Large intestine (tissue), 12 donors: ENCODE results near the gene ZNF607. TPM values are rescaled to one million over a fixed set of nuclear protein-coding genes. Genes with fewer than 3 reads are reported as not detected.
"Not testable (repeated sequence)": the region's sequence is repeated elsewhere in the genome, so short reads cannot be mapped to it uniquely, and the experiment has no call there.

Experiments used
- DNase-seq, 2 donors: peaks; one replicate each; pipeline versions ENCODE4 v3.0.0 to v3.0.0-alpha.2; 2013
- H3K27ac ChIP-seq: one replicate; pipeline ENCODE4 v1.5.1; 2013; ENCODE audit warnings: low read length
- H3K27me3 ChIP-seq: 2 replicates; pipeline ENCODE4 v1.6.1; 2013; ENCODE audit warnings: low read length; ENCODE audit not compliant: control insufficient read depth, insufficient read depth
- H3K36me3 ChIP-seq: 2 replicates; pipeline ENCODE4 v1.6.1; 2013; ENCODE audit warnings: low read length; ENCODE audit not compliant: control insufficient read depth, insufficient read depth
- H3K4me1 ChIP-seq: one replicate; pipeline ENCODE4 v1.6.1; 2013; ENCODE audit warnings: low read length; ENCODE audit not compliant: control insufficient read depth, insufficient read depth
- H3K4me3 ChIP-seq: one replicate; pipeline ENCODE4 v1.5.1; 2013; ENCODE audit warnings: low read length
- H3K9me3 ChIP-seq: one replicate; pipeline ENCODE4 v1.6.1; 2013; ENCODE audit warnings: mild to moderate bottlenecking, low read depth, low read length, moderate library complexity; ENCODE audit not compliant: control insufficient read depth
- WGBS: methylation state at CpG from one replicate; pipeline ENCODE4 v1.1.5; 2013; ENCODE audit warnings: low lambda C conversion rate; ENCODE audit not compliant: insufficient coverage; 5-methylcytosine and 5-hydroxymethylcytosine counted together
- long read RNA-seq, 11 donors: transcript quantifications; one replicate each; lab custom pipeline, GENCODE V29; 2026
- polyA plus RNA-seq: library from polyadenylated mRNA; unstranded; fragments of 120-200 nt; gene quantifications from one replicate; pipeline ENCODE4 v1.2.1, GENCODE V29; 2013

The ZNF607 gene
- 8.4 TPM for polyA plus RNA-seq
- long read RNA-seq, donor 1, partial matches to known transcripts, result 0 of 1 reads
- long read RNA-seq, donor 1, other reads (novel, unspliced or antisense), result 0 of 1 reads
- long read RNA-seq, donor 2, result 0 reads
- long read RNA-seq, donor 3, result 0 reads
- long read RNA-seq, donor 4, result 0 reads
- long read RNA-seq, donor 5, result 0 reads
- long read RNA-seq, donor 6, partial matches to known transcripts, result 0 of 1 reads
- long read RNA-seq, donor 6, other reads (novel, unspliced or antisense), result 0 of 1 reads
- long read RNA-seq, donor 7, full-length matches to known transcripts, result 1 of 1 reads
- long read RNA-seq, donor 7, partial matches to known transcripts, result 0 of 1 reads
- long read RNA-seq, donor 7, other reads (novel, unspliced or antisense), result 0 of 1 reads
- long read RNA-seq, donor 8, result 0 reads
- long read RNA-seq, donor 9, result 0 reads
- long read RNA-seq, donor 10, result 0 reads
- long read RNA-seq, donor 11, full-length matches to known transcripts, result 2 of 2 reads
- long read RNA-seq, donor 11, partial matches to known transcripts, result 0 of 2 reads
- long read RNA-seq, donor 11, other reads (novel, unspliced or antisense), result 0 of 2 reads

GRCh38 chr19:37719111-37719926, at the start of gene ZNF607:
Gene ZNF607, minus strand, starts transcription at chr19:37719761. Its CDS starts 8,143 bp downstream, at chr19:37711618.
- H3K4me3 ChIP-seq, result peak within 1 kb of the TSS; percentile 93

GRCh38 chr19:37763488-37763887, 43.9 kb upstream of the ZNF607 start:
- H3K27ac ChIP-seq, result no peak overlapping the region

More at GRCh38 chr19:37719111-37719926, at the start of gene ZNF607:
- DNase-seq, result peak; percentile 96 to 97
- no CpG with 5 or more reads among the region's 54 CpGs for WGBS
- H3K27ac ChIP-seq, result peak within 1 kb of the TSS; percentile 94
- no peaks in the 10 kb centered on the region for H3K27me3 ChIP-seq
- no peaks in the 10 kb centered on the region for H3K9me3 ChIP-seq
- peaks cover 5% of the 10 kb centered on the region for H3K36me3 ChIP-seq
- H3K4me1 ChIP-seq, result no peaks in the 10 kb centered on the region

GRCh38 chr19:37757683-37758082, 38.1 kb upstream of the ZNF607 start:
- H3K27ac ChIP-seq, H3K4me1 ChIP-seq, H3K36me3 ChIP-seq, H3K27me3 ChIP-seq, H3K4me3 ChIP-seq, H3K9me3 ChIP-seq, DNase-seq: not testable (repeated sequence)
- WGBS, result no CpG with 5 or more reads among the region's 4 CpGs

More at GRCh38 chr19:37763488-37763887, 43.9 kb upstream of the ZNF607 start:
- Histone ChIP-seq H3K4me1 (no peaks in the 10 kb centered on the region), H3K4me3 (no peak overlapping the region), H3K27me3 (no peaks in the 10 kb centered on the region), H3K9me3 (no peaks in the 10 kb centered on the region), H3K36me3 (peaks cover 16% of the 10 kb centered on the region)
- no CpG with 5 or more reads among the region's 1 CpG for WGBS
- DNase-seq, result no peak

- Histone ChIP-seq H3K4me1 (no peaks in the 10 kb centered on the region), H3K9me3 (peaks cover 3% of the 10 kb centered on the region), H3K27me3 (no peaks in the 10 kb centered on the region), H3K36me3 (peaks cover 16% of the 10 kb centered on the region), H3K27ac (no peak overlapping the region), H3K4me3 (no peak overlapping the region)
- 76% methylated on average over 4 of the region's 5 CpGs for whole genome bisulfite sequencing
- DNase-seq, result no peak
Observed at GRCh38 chr19:37738371-37738770, 18.8 kb upstream of the ZNF607 start.

GRCh38 chr19:37725181-37725580, 5.6 kb upstream of the ZNF607 start:
- Histone ChIP-seq H3K4me1 (no peaks in the 10 kb centered on the region), H3K27me3 (no peaks in the 10 kb centered on the region), H3K27ac (no peak overlapping the region), H3K36me3 (no peaks in the 10 kb centered on the region), H3K9me3 (no peaks in the 10 kb centered on the region), H3K4me3 (no peak overlapping the region)
- no peak for DNase-seq
- WGBS, result no CpG with 5 or more reads among the region's 2 CpGs

- no peaks in the 10 kb centered on the region for H3K4me1 ChIP-seq
- H3K36me3 ChIP-seq, result peaks cover 3% of the 10 kb centered on the region
- H3K4me3 ChIP-seq, result peak overlapping the region; percentile 93
- no peaks in the 10 kb centered on the region for H3K9me3 ChIP-seq
- DNase-seq, result no peak
- H3K27ac ChIP-seq, result peak overlapping the region; percentile 94
- 63% methylated on average over 1 of the region's 8 CpGs for WGBS
- no peaks in the 10 kb centered on the region for H3K27me3 ChIP-seq
Observed at GRCh38 chr19:37719927-37720265, 335 bp upstream of the ZNF607 start.

GRCh38 chr19:37718304-37718703, 1.3 kb downstream of the ZNF607 start:
- peak overlapping the region; percentile 93 for H3K4me3 ChIP-seq
- peak overlapping the region; percentile 94 for H3K27ac ChIP-seq
- 0% methylated on average over 2 of the region's 10 CpGs for WGBS
- no peaks in the 10 kb centered on the region for H3K4me1 ChIP-seq
- H3K27me3 ChIP-seq, result no peaks in the 10 kb centered on the region
- peaks cover 5% of the 10 kb centered on the region for H3K36me3 ChIP-seq
- DNase-seq, result peak in 1 of 2 donors; percentile 58
- H3K9me3 ChIP-seq, result no peaks in the 10 kb centered on the region

GRCh38 chr19:37716140-37716539, 3.4 kb downstream of the ZNF607 start:
- Histone ChIP-seq H3K4me1 (no peaks in the 10 kb centered on the region), H3K36me3 (peaks cover 5% of the 10 kb centered on the region), H3K27ac (no peak overlapping the region), H3K9me3 (no peaks in the 10 kb centered on the region), H3K27me3 (no peaks in the 10 kb centered on the region), H3K4me3 (no peak overlapping the region)
- WGBS, result no CpG with 5 or more reads among the region's 2 CpGs
- no peak for DNase-seq

- Histone ChIP-seq H3K36me3 (peaks cover 20% of the 10 kb centered on the region), H3K9me3 (no peaks in the 10 kb centered on the region)
- whole genome bisulfite sequencing, result 100% methylated on average over 2 of the region's 7 CpGs
Observed at GRCh38 chr19:37706052-37706605, 13.4 kb downstream of the ZNF607 start.

GRCh38 chr19:37699057-37699456, 20.5 kb downstream of the ZNF607 start:
- WGBS, result no CpG with 5 or more reads among the region's 5 CpGs
- Histone ChIP-seq H3K27ac (no peak overlapping the region), H3K4me1 (no peaks in the 10 kb centered on the region), H3K4me3 (no peak overlapping the region), H3K27me3 (no peaks in the 10 kb centered on the region), H3K36me3 (peaks cover 15% of the 10 kb centered on the region), H3K9me3 (peaks cover 4% of the 10 kb centered on the region)
- DNase-seq, result no peak

More at GRCh38 chr19:37706052-37706605, 13.4 kb downstream of the ZNF607 start:
- Histone ChIP-seq H3K4me3 (no peak overlapping the region), H3K27me3 (no peaks in the 10 kb centered on the region), H3K27ac (no peak overlapping the region), H3K4me1 (no peaks in the 10 kb centered on the region)
- no peak for DNase-seq
